AG04450 (cell line): ENCODE results near the gene ABCG4. TPM values are rescaled to one million over a fixed set of nuclear protein-coding genes. Genes with fewer than 3 reads are reported as not detected.
"Not testable (repeated sequence)": the region's sequence is repeated elsewhere in the genome, so short reads cannot be mapped to it uniquely, and the experiment has no call there.

Experiments
- CTCF ChIA-PET: fragments of 300-600, 350-600 bp; formaldehyde crosslinking; extraction: SDS; loops from one replicate; lab custom pipeline; 2022; ENCODE audit warnings: antibody characterized with exemption, inconsistent platforms; lab: Charles Lee
- POLR2A ChIA-PET: fragments of 350-600 bp; formaldehyde crosslinking; extraction: SDS; loops from one replicate; lab custom pipeline; 2021; ENCODE audit warnings: antibody characterized with exemption, inconsistent platforms; lab: Yijun Ruan, JAX
- DNase-seq: peaks from one replicate; pipeline ENCODE4 v3.0.0-alpha.2; 2011; ENCODE audit warnings: low read depth, low spot score
- H3K27ac ChIP-seq: one replicate; pipeline ENCODE4 v1.5.1; 2012; ENCODE audit warnings: low read depth, low read length, control low read depth
- H3K27me3 ChIP-seq: one replicate; pipeline ENCODE4 v1.6.0; 2012; ENCODE audit warnings: low read length; ENCODE audit not compliant: control insufficient read depth, insufficient read depth
- H3K4me3 ChIP-seq: 2 replicates; pipeline ENCODE4 v1.5.1; 2011; ENCODE audit warnings: mild to moderate bottlenecking, low read depth, low read length, control low read depth
- H3K9me3 ChIP-seq: 2 replicates; pipeline ENCODE4 v1.5.1; 2012; ENCODE audit warnings: low read length; ENCODE audit not compliant: control insufficient read depth, insufficient read depth
- polyA plus RNA-seq: library from polyadenylated mRNA; depleted of rRNA; stranded (reverse); fragments of >200 nt; gene quantifications from 2 replicates; pipeline ENCODE4 v1.2.3, GENCODE V29; 2011
- TF ChIP-seq, protein P1 (sequence below): IDR thresholded peaks from 2 replicates; pipeline ENCODE4 v1.5.1; 2011; ENCODE audit warnings: low read depth, low read length, control low read depth, inconsistent platforms

The ABCG4 gene
- polyA plus RNA-seq, 1 experiment: 0.21 TPM

DNA sequence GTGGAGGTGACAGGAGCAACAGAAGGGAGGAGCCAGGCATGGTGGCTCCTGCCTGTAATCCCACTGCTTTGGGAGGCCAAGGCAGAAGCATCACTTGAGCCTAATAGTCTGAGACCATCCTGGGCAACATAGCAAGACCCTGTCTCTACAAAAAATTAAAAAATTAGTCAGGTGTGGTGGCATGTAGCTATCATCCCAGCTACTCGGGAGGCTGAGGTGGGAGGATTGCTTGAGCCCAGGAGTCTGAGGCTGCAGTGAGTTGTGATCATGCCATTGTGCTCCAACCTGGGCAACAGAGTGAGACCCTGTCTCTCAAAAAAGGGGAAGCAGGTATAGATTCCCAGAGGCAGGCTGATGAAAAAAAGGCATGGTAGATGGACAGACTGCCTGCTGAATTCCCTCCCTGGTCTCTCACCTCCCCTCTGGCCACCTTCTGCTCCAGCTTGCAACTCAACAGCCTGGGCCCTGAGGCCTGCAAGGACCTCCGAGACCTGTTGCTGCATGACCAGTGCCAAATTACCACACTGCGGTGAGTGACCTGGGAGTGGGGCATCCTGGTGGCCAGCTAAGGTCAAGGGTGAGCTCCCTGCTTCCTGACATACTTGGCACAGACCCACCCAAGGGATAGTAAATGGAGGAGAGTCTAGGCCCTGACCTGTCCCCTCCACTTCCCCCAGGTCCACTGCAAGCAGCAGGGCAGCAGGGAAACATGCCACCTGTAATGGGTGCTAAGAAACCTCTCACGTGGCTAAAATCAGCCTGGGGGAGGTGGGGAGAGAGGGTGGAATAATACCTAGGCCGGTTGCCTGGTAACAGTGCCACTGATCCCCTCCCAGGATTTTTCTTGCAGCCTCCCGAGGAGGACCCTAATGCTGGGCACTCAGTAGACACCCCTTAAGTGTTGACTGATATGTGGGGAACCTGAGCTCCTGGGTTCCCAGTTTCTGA, 32.2 kb downstream of the ABCG4 start:
- no peak for DNase-seq
- CTCF ChIA-PET: interaction anchor here (0.7 to 1.1 kb wide), 2 partner anchors 16 to 23 kb away, joined by 3 to 4 read pairs; no protein-coding TSS in a partner anchor
- POLR2A ChIA-PET: interaction anchor here (0.6 kb wide), 2 partner anchors 12 to 291 kb away, joined by 3 to 10 read pairs; no protein-coding TSS in a partner anchor

DNA sequence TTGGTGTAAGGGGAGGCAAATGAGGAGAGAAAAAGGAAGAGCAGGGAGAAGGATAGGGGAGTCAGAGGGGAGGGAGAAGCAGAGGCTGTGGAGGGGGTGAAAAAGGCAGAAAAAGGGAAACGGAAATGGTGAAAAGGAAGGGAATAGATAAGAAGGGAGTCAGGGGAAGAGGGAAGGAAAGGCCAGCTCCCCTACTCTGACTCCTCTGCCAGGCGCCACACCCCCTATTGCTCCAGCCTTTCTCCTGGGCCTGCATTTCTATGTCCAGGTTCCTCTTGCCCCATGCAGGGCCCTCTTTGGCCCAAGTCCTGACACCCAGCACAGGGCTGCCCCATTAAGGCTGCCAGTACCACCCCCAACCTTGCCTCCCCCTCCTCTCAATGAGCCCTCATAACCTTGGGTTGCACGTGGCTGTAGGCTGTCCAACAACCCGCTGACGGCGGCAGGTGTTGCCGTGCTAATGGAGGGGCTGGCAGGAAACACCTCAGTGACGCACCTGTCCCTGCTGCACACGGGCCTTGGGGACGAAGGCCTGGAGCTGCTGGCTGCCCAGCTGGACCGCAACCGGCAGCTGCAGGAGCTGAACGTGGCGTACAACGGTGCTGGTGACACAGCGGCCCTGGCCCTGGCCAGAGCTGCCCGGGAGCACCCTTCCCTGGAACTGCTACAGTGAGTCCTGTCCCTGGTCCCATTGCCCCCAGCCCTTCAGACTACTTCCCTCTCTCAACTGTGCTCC, 33.0 kb downstream of the ABCG4 start:
- DNase-seq: no peak
- CTCF ChIA-PET: interaction anchor here (0.7 to 1.1 kb wide), 4 partner anchors 10 to 22 kb away, joined by 3 to 4 read pairs (median 3); no protein-coding TSS in a partner anchor
- POLR2A ChIA-PET: no interaction called here
- H3K4me3 ChIP-seq: no peak overlapping the region
- H3K9me3 ChIP-seq: no peaks in the 10 kb centered on the region
- H3K27ac ChIP-seq: no peak overlapping the region
- TF ChIP-seq, protein P1, sequence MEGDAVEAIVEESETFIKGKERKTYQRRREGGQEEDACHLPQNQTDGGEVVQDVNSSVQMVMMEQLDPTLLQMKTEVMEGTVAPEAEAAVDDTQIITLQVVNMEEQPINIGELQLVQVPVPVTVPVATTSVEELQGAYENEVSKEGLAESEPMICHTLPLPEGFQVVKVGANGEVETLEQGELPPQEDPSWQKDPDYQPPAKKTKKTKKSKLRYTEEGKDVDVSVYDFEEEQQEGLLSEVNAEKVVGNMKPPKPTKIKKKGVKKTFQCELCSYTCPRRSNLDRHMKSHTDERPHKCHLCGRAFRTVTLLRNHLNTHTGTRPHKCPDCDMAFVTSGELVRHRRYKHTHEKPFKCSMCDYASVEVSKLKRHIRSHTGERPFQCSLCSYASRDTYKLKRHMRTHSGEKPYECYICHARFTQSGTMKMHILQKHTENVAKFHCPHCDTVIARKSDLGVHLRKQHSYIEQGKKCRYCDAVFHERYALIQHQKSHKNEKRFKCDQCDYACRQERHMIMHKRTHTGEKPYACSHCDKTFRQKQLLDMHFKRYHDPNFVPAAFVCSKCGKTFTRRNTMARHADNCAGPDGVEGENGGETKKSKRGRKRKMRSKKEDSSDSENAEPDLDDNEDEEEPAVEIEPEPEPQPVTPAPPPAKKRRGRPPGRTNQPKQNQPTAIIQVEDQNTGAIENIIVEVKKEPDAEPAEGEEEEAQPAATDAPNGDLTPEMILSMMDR: no peak
- peaks cover 12% of the 10 kb centered on the region for H3K27me3 ChIP-seq

More for the DNA sequence above, 32.2 kb downstream of the ABCG4 start:
- Histone ChIP-seq H3K27ac (no peak overlapping the region), H3K9me3 (no peaks in the 10 kb centered on the region), H3K27me3 (peaks cover 6% of the 10 kb centered on the region), H3K4me3 (no peak overlapping the region)
- TF ChIP-seq, protein P1: no peak

DNA sequence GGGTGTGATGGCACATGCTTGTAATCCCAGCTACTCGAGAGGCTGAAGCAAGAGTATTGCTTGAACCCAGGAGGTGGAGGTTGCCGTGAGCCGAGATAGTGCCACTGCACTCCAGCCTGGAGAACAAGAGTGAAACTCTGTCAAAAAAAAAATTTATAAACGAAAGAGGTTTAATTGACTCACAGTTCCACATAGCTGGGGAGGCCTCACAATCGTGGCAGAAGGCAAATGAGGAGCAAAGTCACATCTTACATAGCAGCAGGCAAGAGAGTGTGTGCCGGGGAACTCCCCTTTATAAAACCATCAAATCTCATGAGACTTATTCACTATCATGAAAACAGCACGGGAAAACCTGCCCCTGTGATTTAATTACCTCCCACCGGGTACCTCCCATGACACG, 35.5 kb downstream of the ABCG4 start:
- H3K27me3 ChIP-seq: peaks cover 21% of the 10 kb centered on the region
- CTCF ChIA-PET, DNase-seq, H3K9me3 ChIP-seq, H3K27ac ChIP-seq, POLR2A ChIA-PET, H3K4me3 ChIP-seq: not testable (repeated sequence)

DNA sequence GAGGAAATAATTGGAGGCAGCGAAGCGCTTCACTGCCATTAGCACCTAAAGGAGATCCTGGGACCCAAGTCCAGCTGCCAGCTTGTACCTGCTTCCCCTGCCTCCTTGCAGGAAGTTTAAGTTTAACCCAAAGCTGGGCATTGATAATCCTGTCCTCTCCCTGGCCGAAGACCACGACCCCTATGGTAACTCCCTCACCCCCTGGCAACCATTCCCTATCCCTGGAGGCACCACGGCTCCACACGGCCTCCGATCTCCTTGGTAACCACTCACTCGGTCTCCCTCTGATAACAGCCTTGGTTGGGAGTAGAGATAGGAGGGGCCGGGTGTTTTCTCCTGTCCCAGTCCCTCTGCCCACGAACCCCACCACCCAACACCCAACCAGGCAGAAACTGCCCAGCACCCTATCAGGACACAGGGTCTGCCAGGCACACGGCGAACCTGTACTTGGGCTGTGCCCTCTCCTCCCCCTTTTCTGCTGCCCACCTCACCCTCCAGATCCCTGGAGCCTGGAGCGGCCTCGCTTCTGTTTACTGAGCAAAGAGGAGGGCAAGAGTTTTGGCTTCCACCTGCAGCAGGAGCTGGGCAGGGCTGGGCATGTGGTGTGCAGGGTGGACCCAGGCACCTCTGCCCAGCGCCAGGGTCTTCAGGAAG, 37.3 kb downstream of the ABCG4 start:
- ChIA-PET CTCF (interaction anchor here (0.7 to 1.0 kb wide), 2 partner anchors 19 to 122 kb away, joined by 3 to 8 read pairs; no protein-coding TSS in a partner anchor), POLR2A (no interaction called here)
- no peak for DNase-seq
- no peaks in the 10 kb centered on the region for H3K9me3 ChIP-seq
- H3K27me3 ChIP-seq: peaks cover 26% of the 10 kb centered on the region
- H3K4me3 ChIP-seq: no peak overlapping the region
- H3K27ac ChIP-seq: no peak overlapping the region
- TF ChIP-seq, protein P1: no peak
